Testis (tissue), 3 donors: Measurements from ENCODE around the gene NEURL1. TPM values are rescaled to one million over a fixed set of nuclear protein-coding genes. Genes with fewer than 3 reads are reported as not detected.

Source experiments
- DNase-seq: peaks from one replicate; pipeline ENCODE4 v3.0.0-alpha.2; 2019
- H3K27ac ChIP-seq, 2 donors: fragments of 200-600 bp; sonication (generic); one replicate each; pipeline ENCODE4 v1.5.1; 2019
- H3K27me3 ChIP-seq: fragments of 200-600 bp; sonication (generic); one replicate; pipeline ENCODE4 v1.5.1; 2019
- H3K36me3 ChIP-seq: fragments of 200-600 bp; sonication (generic); one replicate; pipeline ENCODE4 v1.5.1; 2017; ENCODE audit warnings: low read depth; ENCODE audit errors: missing control alignments
- H3K4me1 ChIP-seq: fragments of 200-600 bp; sonication (generic); one replicate; pipeline ENCODE4 v1.5.1; 2019
- H3K4me3 ChIP-seq, 2 donors: fragments of 200-600 bp; sonication (generic); one replicate each; pipeline ENCODE4 v1.5.1; 2017 to 2019
- H3K9me3 ChIP-seq: fragments of 200-600 bp; sonication (generic); one replicate; pipeline ENCODE4 v1.5.1; 2017
- POLR2A ChIP-seq: fragments of 450-650 bp; IDR thresholded peaks from one replicate; pipeline ENCODE4 v1.6.1; 2017; ENCODE audit warnings: antibody characterized with exemption, mild to moderate bottlenecking, moderate library complexity
- WGBS, 2 donors: methylation state at CpG; one replicate each; pipeline ENCODE4 v1.1.5; 2018; 5-methylcytosine and 5-hydroxymethylcytosine counted together
- intact Hi-C: fragments of 100-400 bp; cut with DNase I; formaldehyde crosslinking; loops from one replicate; pipeline ENCODE4 v1.15.1; 2023; ENCODE audit warnings: low total_unique reads
- polyA plus RNA-seq: library from polyadenylated mRNA; stranded (reverse); fragments of 350-450 nt; fragmentation: Illumina TruSeq; extraction: RNeasy Lipid Tissue Mini Kit (QIAGEN cat#74804); gene quantifications from one replicate; pipeline ENCODE4 v1.2.3, GENCODE V29; 2014; ENCODE audit warnings: low read depth, low replicate concordance; ENCODE audit not compliant: insufficient read depth
- total RNA-seq, 2 donors: library from RNA; depleted of rRNA; stranded (reverse); fragments of >200 nt; gene quantifications; one replicate each; pipeline ENCODE4 v1.2.3, GENCODE V29; 2016
- TF ChIP-seq, protein P1 (sequence below), 3 experiments: fragments of 450-650 bp in 2 of 3; fragments of 200-600 bp in 1 of 3; sonication (generic) in 1 of 3; IDR thresholded peaks; one replicate each; pipeline ENCODE4 v1.5.1; 2016 to 2019; ENCODE audit warnings: antibody characterized with exemption in 3 of 3, mild to moderate bottlenecking in 2 of 3, moderate library complexity in 1 of 3

The NEURL1 gene
- total and polyA plus RNA-seq, 3 donors from 2014 or later: 17.8 to 21.9 (median 19.8) TPM

DNA sequence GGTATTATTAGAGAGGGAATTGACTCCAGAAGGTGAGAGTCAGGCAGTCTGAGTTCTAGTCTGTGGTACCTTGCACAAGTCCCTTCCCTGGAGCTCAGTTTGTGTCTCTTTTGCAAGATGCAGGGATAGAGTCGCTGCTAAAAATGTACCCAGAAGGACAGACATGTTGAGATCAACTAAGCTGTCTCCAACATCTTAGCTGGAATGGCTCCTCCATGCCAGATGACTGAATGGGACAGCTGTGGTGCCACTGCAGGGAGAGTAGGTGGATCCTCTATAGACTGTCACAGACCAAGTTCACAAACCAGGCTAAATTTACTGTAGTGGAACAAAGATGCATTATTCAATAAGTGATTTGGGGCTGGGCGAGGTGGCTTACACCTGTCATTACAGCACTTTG is 120.1 kb downstream of the NEURL1 start:
- TF ChIP-seq, protein P1, sequence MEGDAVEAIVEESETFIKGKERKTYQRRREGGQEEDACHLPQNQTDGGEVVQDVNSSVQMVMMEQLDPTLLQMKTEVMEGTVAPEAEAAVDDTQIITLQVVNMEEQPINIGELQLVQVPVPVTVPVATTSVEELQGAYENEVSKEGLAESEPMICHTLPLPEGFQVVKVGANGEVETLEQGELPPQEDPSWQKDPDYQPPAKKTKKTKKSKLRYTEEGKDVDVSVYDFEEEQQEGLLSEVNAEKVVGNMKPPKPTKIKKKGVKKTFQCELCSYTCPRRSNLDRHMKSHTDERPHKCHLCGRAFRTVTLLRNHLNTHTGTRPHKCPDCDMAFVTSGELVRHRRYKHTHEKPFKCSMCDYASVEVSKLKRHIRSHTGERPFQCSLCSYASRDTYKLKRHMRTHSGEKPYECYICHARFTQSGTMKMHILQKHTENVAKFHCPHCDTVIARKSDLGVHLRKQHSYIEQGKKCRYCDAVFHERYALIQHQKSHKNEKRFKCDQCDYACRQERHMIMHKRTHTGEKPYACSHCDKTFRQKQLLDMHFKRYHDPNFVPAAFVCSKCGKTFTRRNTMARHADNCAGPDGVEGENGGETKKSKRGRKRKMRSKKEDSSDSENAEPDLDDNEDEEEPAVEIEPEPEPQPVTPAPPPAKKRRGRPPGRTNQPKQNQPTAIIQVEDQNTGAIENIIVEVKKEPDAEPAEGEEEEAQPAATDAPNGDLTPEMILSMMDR (IDR thresholded peaks at IDR 0.05): no peak
- TF ChIP-seq POLR2A: no peak
- intact Hi-C loops: no loop called here
- H3K4me3 ChIP-seq: no peak overlapping the region
- no peaks in the 10 kb centered on the region for H3K27me3 ChIP-seq
- no peaks in the 10 kb centered on the region for H3K9me3 ChIP-seq
- H3K36me3 ChIP-seq: no peaks in the 10 kb centered on the region
- 92 to 96% methylated on average over 2 of the region's 2 CpGs for WGBS, 2 donors
- H3K27ac ChIP-seq: no peak overlapping the region
- peaks cover 37% of the 10 kb centered on the region for H3K4me1 ChIP-seq
- no peak for DNase-seq

DNA sequence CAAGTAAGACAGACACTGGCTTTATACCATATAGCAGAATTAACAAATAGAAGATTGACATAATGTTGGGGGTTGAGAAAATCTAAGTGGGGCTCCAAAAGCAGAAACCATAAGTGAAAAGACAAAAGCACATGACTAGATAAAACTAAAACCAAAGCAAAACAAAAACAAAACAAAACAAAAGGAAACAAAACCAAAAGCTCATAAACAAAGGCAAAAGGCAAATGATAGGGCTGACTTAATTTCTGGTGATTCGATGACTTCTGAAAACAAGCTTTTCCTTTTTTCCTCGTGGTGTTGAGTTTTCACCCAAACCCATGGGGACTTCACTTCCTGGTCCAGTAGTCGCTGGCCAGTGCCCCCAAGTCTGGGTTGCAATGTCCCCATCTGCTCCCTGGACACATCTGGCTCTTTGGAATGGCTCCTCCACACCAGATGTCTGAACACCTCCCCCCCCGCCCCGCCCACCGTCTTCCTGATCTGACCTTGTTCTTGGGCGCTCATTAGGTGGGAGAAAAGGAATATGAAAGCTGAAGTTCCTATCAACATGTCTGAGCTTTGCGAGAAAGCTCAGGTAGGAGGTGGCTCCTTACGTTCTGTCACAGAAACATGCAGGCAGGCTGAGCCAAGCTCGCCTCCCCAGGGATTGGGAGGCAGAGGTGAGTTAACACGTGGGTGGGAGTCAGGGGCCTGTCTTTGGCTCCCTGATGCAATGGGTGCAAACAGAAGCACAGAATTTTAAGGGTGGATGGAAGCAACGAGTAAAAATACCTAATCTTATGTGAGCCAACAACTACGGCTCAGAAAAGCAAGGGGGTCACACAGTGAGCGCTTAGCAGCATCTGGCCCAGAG is 121.0 kb downstream of the NEURL1 start:
- WGBS, 2 donors: 50 to 55% methylated on average over 14 of the region's 14 CpGs
- H3K4me3 ChIP-seq: no peak overlapping the region
- no peaks in the 10 kb centered on the region for H3K27me3 ChIP-seq
- H3K4me1 ChIP-seq: peaks cover 45% of the 10 kb centered on the region
- TF ChIP-seq, protein P1 (IDR thresholded peaks at IDR 0.05): no peak
- no peak for TF ChIP-seq POLR2A
- intact Hi-C loops: no loop called here
- peak overlapping the region in 1 of 2 donors; percentile 36 for H3K27ac ChIP-seq
- no peaks in the 10 kb centered on the region for H3K36me3 ChIP-seq
- no peaks in the 10 kb centered on the region for H3K9me3 ChIP-seq
- no peak for DNase-seq

DNA sequence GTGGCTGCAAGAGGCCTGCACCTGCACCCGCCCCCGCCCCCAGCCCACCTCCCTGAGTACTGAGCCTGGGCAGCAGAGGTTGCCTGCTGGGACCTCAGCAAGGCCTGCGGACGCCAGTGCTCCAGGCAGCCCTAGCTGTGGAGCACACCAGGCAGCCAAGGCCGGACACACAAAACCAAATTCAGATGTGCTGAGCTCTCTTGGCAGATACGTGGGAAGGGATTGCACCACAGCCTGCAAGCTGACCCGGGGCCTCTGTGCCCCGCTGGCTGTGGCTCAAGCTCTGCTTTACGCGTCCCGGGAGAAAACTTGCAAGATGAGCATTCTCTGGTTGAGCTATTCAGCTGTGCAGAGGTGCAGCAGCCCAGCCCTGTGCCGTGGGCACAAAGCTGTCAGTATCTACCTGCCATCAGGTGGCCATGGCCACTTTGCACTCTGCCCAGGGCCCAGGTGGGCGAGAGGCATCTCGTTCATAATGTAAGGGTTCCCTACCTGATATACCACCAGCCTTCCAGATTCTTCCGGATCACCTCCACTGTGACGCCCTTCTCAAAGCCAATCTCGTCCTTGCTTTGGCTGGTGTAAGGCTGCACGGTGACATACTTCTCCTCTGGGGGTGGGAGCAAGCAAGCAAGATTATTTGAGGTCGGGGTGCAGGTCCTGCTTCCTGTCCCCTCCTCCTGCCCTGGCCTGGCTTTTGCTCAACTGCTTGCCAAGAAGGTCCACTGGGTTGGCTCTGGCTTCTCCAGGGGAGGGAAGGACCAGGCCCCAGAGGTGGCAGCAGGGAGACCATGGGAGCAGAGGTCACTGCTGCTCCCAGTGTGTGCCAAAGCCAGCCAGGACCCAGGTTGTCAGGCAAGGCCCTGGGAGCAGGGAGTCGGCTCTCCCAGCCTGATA is 123.4 kb downstream of the NEURL1 start:
- Histone ChIP-seq H3K36me3 (no peaks in the 10 kb centered on the region), H3K4me3 (no peak overlapping the region), H3K27me3 (no peaks in the 10 kb centered on the region), H3K9me3 (no peaks in the 10 kb centered on the region), H3K27ac (no peak overlapping the region), H3K4me1 (peaks cover 66% of the 10 kb centered on the region)
- WGBS, 2 donors: 49 to 65% methylated on average over 8 to 20 of the region's 20 CpGs
- intact Hi-C loops: no loop called here
- TF ChIP-seq, protein P1 (IDR thresholded peaks at IDR 0.05): no peak
- TF ChIP-seq POLR2A: no peak
- DNase-seq: peak; percentile 73

DNA sequence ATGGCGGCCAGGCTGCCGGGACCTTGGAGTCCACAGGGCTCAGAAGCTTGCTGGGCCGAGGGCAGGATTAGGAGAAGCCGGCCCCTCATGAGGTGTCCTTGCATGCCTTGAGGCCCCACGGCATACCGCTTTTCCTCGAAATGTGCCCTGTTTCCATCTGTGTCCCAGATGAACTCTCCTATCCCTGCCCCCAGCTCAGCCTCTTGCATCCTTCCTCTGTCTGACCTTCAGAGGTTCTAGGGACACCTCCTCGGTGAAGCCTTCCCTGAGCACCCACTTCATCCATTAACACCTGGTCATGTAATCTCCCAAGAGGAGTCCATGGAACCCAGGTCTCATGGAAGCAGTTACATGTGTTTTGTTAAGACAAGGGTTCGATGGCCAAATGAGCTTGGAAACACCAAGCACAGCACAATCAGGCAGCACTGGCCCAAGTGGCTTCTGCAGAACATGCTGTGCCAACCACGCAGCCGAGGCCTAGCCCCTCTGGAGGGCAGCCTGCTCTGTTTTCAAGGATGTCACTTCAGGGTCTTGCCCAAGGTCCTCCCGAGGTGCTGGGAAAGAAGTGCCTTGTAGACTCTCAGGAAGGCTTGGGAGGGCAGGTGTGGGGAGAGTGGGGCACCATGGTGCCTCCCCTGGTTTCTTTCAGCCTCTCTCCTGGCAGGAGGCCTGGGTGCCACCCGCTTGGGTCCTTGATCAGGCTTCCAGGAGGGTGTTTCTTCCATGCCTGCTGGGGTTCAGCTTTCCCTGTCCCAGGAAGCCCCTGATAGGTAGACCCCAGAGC is 124.3 kb downstream of the NEURL1 start:
- intact Hi-C loops: no loop called here
- H3K36me3 ChIP-seq: no peaks in the 10 kb centered on the region
- no peaks in the 10 kb centered on the region for H3K27me3 ChIP-seq
- H3K4me1 ChIP-seq: peaks cover 73% of the 10 kb centered on the region
- 74 to 91% methylated on average over 6 to 13 of the region's 13 CpGs for WGBS, 2 donors
- H3K27ac ChIP-seq: no peak overlapping the region
- no peak for DNase-seq
- TF ChIP-seq, protein P1 (IDR thresholded peaks at IDR 0.05): no peak
- TF ChIP-seq POLR2A: no peak
- H3K9me3 ChIP-seq: no peaks in the 10 kb centered on the region
- H3K4me3 ChIP-seq: no peak overlapping the region
